ENCODE measurements around the gene TTLL4.
"Not testable (repeated sequence)": the region's sequence is repeated elsewhere in the genome, so short reads cannot be mapped to it uniquely, and the experiment has no call there.

Gene TTLL4

DNA sequence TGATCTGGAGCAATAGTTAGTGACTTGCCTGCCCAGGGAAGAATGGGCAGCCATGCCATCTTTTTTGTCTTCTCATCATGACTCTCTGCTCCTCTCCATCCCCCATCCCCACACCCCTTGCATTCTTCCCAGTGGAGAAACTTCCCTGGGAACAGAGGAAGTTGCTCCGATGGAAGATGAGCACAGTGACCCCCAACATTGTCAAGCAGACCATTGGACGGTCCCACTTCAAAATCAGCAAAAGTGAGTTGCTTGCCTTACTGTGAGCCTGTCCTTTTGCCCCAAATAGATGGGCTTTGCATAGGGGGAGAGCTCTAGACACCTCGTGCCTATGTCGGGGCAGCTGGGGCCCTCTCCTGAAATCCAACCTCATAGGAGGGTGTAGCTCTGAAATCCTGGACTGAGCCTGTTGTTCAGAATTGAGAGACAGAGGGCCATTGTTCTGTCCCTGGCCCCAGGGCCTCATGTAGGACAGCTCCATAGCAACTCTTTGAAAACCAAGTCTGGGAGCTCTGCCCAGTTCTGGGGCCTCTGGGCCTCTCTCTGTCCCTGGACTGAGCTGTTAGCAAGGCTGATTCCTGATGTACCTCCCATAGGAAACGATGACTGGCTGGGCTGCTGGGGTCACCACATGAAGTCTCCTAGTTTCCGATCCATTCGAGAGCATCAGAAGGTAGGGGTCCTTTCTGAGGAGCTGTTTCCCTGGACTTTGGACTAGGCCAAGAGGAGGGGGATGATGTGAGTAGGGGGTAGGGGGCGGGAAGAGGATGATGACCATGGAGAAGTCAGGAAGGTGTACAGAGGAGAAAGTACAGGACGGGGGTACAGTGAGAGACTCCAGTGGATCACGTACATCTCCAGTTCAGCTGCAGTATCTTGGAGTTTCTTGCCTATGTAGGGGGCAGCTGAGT, 35.2 kb downstream of the TTLL4 start:
- DNase-seq (ENCODE audit: low read depth, low spot score), result no peak

DNA sequence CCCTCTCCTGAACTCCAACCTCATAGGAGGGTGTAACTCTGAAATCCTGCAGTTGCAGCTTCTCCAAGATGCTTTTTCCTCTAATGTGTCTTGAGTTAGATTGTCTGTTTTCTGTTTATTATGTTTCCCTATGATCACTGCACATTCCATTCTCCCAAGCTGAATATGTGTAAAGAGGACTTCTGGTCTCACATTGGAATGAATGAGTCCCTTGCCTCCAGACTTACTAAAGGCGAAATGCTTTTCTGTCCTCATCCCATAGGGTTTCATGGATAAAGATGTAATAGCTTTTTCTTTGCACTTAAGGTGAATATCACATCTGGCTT, 35.8 kb downstream of the TTLL4 start:
- DNase-seq (ENCODE audit: low read depth, low spot score), result no peak

DNA sequence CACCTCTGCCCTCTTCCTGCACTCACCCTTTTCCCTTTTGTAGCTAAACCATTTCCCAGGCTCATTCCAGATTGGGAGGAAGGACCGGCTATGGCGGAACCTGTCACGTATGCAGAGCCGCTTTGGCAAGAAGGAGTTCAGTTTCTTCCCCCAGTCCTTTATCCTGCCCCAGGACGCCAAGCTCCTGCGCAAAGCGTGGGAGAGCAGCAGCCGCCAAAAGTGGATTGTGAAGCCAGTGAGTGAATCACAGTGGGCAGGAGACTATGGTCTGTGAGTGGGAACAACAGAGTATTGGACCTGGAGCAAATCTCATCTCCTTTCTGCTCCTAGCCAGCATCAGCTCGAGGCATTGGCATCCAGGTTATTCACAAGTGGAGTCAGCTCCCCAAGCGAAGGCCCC, 36.3 kb downstream of the TTLL4 start:
- no peak for DNase-seq (ENCODE audit: low read depth, low spot score)

DNA sequence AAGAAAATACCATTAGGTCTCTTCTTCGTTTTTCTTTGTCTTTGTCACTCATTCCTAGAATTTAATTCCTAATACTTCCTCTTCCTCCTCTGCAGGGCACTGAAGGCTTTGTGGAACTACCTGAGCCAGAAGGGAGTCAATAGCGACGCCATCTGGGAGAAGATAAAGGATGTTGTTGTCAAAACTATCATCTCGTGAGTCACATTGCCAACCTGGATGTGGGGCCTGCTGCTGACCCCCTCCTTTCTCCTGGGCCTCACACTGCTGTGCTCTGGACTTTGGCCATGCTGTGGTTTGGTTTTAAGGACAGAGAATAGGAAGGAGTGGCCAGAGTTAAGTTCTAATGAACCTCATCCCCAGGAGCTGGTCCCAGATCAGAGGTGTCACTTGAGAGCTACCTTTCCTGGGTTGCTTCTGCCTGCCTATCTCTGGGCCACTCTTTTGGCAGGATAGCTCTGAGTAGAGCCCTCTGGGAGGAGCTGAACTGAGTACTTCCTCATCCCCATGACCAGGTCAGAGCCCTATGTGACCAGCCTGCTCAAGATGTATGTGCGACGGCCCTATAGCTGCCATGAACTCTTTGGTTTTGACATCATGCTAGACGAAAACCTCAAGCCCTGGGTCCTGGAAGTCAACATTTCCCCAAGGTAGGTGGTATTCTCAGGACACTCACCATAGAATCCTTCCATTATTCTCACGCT, 38.3 kb downstream of the TTLL4 start:
- no peak for DNase-seq (ENCODE audit: low read depth, low spot score)

DNA sequence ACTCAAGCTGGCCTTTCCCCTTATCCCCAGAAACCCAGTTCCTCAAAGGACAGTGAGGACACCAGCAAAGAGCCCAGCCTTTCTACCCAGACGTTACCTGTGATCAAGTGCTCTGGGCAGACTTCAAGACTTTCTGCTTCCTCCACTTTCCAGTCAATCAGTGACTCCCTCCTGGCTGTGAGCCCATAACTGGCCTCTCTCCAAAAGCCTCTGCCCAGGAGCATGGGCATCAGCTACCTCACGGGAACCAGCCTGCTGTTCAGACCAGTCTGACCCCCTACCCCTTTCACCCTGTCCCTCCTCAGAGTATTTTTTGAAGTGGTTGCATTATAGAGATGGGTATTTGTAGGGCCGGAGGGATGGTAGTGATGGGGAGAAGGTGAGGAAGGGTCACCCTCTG, 43.6 kb downstream of the TTLL4 start:
- DNase-seq (ENCODE audit: low read depth, low spot score), result no peak

DNA sequence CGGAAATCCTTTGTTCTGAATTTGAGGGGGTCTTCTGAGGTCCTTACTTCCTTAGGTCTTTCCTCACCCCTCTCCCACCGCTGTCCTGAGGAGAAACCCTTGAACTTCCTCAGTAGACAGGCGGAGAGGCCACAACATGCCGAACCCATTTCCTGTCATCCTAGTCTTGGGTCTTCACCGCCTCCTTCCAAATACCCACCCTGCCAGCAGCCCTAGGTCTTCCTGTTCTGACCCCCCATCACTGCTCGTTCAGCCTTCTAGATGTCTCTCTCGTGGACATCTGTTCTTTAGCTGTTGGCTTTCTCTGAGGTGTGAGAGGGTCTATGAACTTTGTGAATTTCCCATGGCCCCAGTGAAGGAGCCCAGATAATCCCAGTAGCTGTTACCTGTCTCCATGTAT, 44.1 kb downstream of the TTLL4 start:
- no peak for DNase-seq (ENCODE audit: low read depth, low spot score)

DNA sequence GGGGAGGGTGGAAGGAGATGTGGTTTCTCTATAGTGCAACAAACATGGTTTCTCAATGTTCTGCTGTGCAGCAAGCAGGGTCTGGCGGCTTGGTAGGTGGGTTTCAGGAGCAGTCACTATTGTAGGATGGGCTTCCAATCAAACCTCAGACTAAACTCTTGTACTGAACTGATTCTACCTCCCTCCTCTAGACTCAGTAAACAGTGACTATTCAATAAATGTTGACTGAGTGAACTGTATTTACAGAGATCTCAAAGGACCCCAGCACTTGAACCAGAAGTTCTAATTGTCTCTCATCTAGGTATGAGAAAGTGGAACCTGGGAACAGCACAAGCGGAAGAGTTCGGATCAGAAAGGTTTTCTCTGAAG, 44.5 kb downstream of the TTLL4 start:
- no peak for DNase-seq (ENCODE audit: low read depth, low spot score)

DNA sequence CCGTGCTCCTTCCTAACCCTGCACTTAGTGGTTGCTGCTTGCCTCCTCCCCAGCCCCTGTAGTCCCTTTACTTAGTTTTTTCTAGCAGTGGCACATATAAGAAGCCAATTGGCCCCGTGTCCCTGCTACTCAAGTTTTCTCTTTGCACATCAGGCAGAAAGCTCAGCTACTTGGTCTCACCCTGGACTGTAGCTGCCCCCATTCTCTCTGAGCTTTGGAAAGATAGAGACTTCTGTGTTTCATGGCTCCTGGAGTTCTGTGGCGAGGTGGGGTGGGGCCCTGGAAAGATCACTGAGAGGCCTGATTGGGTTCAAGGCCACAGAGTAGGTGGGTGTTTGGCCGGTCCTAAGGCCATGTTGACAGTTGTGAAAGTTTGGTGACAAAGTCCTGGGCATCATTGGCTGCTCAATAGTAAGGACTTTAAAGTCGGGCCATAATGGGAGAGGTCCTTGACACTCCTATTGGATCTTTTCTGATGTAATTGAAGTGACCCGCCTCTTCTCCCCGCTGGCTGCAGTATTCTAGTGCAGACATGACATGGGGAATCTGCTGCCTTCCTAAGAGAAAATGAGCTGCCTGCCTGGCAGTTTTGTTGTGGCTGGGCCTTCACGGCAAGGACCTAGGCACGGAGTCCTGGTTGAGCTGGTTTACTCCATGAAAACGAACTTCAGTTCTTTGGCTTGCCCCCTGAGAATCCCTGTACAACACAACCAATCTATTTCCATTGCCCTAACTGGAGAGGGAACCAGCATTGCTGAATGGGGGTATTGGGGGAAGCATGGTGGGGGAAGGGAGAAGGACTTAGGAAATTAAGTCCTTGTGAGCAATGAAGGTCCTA, 45.2 kb downstream of the TTLL4 start:
- no peak for DNase-seq (ENCODE audit: low read depth, low spot score)

DNA sequence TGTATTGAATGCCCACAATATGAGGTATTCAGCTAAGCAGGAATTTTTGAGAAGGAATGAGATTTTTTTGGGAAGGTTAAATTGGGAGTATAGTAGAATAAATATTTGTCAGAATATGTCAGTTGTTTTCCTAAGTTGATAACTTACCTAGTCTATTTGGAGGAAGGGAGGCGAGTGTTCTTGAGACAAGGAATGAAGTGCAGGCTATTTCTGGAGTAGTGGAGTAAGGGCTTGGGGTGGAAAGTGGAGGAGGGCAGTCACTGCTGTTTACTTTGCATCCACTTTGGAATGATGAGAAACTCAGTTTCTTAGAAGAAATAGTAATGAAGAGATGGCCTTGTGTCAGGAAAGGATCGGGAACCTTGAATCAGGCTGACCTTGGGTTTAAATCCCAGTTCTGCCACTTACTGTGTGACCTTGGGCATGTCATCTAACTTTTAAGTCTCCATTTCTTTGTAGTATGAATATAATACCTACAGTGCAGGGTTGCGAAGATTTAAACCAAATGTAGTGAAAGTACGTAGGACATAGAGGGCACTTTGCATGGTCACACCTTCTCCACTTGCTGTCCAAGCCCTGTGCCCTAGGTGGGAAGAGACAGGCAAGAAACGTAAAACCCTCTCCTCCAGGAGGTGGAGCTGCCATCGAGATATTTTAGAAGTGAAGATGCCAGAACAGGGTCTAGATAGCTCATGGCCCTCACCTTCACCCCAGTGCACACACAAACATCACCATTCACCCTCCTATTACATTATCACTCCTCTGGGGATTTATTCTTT, 46.2 kb downstream of the TTLL4 start:
- DNase-seq (ENCODE audit: low read depth, low spot score), result no peak

DNA sequence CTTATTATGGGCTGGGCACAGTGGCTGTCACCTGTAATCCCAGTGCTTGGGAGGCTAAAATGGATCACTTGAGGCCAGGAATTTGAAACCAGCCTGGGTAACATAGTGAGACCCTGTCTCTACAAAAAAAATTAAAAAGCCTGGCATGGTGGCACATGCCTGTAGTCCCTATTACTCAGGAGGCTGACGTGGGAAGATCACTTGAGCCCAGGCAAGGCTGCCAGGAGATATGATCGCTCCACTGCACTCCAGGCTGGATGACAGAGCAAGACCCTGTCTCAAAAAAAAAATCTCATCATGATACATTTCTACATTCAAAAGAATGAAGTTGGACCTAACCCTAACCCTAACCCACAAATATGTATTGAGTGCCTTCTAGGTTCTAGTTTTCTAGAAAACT, 51.2 kb downstream of the TTLL4 start:
- no peak for DNase-seq (ENCODE audit: low read depth, low spot score)

DNA sequence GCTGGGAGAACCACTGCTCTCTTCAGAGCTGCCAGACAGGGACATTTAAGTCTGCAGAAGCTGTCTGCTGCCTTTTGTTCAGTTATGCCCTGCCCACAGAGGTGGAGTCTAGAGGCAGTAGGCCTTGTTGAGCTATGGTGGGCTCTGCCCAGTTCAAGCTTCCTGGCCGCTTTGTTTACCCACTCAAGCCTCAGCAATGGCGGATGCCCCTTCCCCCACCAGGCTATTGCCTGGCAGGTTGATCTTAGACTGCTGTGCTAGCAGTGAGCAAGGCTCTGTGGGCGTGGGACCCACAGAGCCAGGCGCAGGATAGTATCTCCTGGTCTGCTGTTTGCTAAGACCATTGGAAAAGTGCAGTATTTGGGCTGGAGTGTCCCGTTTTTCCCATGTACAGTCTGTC, 62.1 kb downstream of the TTLL4 start:
- not testable (repeated sequence) for DNase-seq (ENCODE audit: low read depth, low spot score)

DNA sequence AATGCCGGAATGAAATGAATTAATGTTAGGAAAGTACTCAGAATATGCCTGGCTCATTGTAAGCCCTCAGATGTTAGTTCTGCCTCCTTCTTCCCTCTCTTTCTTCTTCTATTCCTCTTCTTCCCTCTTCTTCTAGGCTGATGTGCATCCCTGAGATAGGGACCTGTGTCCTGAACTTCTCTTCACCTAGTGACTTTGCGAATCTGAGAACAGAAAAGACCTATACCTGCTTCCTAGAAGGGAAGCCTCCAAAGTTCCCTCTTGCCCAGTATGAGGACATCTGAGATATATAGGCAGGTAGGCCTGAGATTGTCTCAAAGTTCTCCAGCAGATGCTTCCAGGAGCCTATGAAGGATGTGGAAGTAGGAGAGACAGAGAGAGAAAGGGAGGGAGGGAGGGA, 63.2 kb downstream of the TTLL4 start:
- DNase-seq (ENCODE audit: low read depth, low spot score), result no peak

DNA sequence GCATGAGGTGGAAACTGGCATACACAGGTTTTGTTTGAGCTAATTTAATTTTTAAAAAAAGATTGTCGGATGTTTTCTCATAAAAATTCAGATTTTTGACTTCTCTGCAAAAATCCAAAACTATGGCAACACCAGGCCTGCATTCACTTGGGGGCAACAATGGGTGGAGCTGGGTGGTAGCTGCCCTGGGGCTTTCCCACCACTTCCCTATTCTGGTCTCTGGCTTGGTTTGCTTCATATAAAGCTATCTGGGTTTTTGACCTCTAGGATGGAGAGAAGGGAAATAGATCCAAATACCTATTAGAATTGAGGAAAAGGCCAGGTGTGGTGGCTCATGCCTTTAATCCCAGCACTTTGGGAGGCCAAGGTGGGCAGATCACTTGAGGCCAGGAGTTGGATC, 65.9 kb downstream of the TTLL4 start:
- no peak for DNase-seq (ENCODE audit: low read depth, low spot score)

DNA sequence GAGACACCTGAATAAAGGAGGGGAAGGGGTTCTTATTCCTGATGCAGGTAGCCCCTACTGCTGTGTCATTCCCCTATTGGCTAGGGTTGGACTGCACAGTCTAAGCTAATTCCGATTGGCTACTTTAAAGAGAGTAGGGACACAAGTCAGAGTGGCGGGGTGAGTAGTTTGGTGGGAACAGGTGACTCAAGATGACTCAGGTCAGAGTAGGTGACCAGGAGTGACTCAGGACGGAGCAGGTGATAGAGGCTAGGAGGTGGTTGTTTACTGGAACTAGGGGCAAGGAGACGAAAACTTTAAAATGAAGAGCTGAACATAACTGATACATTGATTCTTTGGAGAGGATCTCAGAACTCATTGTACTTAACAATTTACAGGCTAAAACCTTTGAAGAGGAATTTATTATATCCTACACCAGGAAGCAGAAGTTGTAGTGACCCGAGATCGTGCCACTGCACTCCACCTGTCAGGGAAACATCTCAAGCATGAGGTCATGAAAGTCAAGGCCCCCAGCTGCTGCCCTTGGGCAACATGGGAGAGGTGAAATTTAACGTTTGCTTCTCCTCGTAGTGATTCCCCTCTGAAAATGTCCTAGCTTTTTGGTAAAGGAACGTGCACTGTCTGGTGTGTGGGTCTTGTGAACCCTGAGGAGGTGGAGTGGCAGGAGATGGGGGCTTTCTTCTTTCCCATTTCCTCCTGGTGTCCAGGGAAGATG, 66.8 kb downstream of the TTLL4 start:
- no peak for DNase-seq (ENCODE audit: low read depth, low spot score)

DNA sequence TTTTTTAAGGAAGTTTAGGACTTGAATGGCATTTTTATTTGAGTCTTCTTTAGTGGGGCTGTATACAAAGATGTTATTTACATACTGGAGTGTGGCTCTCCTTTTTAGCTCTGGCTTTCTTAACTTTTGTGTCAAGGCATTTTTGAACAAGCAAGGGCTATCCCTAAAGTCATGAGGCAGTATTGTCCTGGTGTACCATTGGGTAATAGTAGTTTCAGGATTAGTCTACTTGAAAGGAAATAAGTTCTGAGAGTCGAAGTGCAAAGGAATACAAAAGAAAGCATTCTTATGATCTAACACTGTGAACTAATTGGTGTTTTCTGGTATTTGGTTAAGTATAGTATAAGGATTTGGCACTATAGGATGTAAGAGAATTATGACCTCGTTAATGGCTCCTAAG, 69.4 kb downstream of the TTLL4 start:
- DNase-seq (ENCODE audit: low read depth, low spot score), result no peak

DNA sequence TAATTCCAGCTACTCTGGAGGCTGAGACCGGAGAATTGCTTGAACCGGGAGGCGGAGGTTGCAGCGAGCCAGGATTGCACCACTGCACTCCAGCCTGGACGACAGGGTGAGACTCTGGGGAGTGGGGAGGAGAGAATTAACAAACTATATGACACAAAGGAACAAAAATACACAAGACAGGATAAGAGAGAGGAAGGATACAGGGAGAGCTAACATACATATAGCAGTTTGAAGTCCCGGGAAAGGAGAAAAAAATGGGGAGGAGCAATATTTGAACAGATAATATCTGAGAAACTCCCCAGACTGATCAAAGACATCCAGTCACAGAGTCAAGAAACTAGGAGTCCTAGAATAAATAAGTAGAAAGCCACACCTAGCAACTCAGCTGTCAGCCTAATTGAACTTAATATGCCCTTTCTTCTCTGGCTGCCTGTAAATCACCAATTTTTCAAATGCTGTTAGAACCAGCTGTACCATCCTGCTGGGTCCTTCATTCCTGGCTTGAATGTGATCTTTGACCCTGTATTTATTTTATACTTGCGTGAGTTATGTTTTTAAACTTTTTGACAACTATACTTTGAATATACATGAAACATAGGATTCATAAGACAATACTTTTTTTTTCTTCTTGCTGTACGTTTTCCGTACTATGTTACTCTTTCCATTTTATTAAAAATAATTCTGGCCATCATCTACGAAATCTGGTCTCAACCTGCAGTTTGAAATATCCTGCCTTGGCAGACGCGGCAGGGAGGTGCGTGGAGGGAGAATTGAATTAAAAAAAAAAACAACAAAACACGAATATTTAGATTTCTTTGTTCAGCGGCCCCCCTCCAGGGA, 70.4 kb downstream of the TTLL4 start:
- DNase-seq (ENCODE audit: low read depth, low spot score), result no peak

DNA sequence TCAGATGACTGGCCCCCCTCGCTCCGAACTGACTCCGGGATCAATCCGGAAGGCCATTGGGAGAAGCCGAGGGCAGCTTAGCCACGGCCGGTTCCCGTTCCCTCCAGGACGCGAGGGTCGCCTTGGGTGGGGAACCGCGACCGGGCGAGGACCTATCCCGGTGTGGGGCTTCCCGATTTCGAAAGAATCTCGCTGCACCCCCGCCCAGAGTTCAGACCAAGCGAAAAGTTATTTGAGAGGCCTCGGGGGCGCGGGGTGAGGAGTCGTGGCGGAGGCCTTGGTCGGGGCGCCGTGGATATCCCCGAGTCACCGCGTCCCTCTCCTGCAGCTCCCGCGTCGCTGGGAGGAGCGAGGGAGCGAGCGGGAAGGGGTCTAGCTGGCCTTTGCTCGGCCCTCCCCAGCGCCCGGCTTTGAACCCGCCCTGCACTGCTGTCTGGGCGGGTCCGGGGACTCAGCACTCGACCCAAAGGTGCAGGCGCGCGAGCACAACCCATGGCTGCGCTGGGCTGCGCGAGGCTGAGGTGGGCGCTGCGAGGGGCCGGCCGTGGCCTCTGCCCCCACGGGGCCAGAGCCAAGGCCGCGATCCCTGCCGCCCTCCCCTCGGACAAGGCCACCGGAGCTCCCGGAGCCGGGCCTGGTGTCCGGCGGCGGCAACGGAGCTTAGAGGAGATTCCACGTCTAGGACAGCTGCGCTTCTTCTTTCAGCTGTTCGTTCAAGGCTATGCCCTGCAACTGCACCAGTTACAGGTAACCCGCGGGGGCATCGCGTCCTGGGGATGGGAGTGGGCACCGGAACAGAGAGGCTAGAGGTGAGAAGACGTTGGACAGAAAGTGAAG, 71.3 kb downstream of the TTLL4 start, which contains the start of gene CYP27A1:
TSS of gene CYP27A1 (plus strand) at position 457 of the 837 bp plus-strand sequence. CDS start at position 493, 36 bp downstream.
- no peak for DNase-seq (ENCODE audit: low read depth, low spot score)

DNA sequence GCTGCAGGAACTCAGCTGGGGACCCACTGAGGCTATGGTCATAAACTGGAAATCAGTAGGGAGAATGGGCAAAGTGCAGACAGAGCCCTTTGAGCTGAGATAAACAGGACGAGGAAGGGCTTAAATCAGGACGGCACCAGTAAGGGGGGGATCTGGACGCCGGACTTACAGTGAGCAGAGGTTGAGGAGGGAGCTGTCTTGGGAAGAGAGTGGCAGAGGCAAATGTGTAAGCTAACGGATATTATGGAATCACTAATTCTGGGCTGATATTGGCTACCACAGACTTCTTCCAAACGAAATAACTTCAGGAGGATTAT, 71.9 kb downstream of the TTLL4 start:
- DNase-seq (ENCODE audit: low read depth, low spot score), result no peak

DNA sequence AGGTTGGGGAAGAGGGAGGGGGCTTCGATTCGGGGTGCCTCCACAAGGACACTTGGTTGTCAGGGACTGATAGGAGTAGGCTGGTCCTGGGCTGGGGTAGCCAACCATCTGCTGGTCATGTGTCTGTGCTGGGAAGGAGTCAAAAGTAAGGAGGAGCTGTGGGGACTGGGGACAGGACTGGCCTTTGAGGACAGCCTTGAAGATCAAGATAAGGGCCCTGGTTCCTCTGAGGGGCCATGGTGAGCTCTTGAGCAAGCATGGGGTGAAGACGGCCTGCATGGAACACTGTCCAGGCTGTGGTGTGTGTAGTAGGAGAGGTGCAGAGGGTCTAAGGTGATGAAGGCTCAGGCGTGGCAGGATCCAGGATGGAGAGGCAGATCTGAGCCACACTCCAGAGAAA, 73.1 kb downstream of the TTLL4 start:
- DNase-seq (ENCODE audit: low read depth, low spot score), result no peak
